Inflammatory macrophage treated with lipopolysaccharide for 1 hour (primary cell): ENCODE measurements around the gene TDRD6.
A peak's percentile ranks its signal among the peaks of the same experiment; 100 is the strongest.

ENCODE experiments used
- DNase-seq, 2 donors: peaks; one replicate each; pipeline ENCODE4 v3.0.0-alpha.2; 2020 to 2022

The TDRD6 gene

DNA sequence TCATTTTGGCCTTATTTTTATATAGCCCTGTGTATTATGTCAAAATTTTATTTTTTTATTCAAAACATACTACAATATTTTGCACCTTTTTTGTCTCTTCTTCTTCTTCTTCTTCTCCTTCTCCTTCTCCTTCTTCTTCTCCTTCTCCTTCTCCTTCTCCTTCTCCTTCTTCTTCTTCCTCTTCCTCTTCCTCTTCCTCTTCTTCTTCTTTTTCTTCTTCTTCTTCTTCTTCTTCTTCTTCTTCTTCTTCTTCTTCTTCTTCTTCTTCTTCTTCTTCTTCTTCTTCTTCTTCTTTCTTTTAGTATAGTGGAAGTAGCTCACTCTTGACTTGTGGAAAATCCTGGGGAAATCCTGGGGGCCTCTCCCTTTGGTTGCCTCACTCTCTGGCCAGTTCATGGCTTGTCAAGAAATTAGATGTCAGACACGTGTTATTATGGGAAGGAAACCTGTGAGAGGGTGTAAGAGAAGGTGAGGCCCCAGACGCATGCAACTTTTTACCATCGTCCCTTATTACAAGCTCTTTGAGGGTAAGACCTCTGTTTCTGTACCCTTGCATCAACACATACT, 56.6 kb downstream of the TDRD6 start:
- DNase-seq = peak; percentile 73 to 79

GRCh38 chr6:46745973-46746372, 58.3 kb downstream of the TDRD6 start:
- DNase-seq = no peak

GRCh38 chr6:46746696-46747095, 59.0 kb downstream of the TDRD6 start, which contains the start of gene ANKRD66:
TSS of gene ANKRD66 (plus strand) at chr6:46746933. CDS start at chr6:46751949, 5,016 bp downstream.
- DNase-seq = no peak

GRCh38 chr6:46748940-46749503, 61.3 kb downstream of the TDRD6 start:
- no peak for DNase-seq

- DNase-seq = no peak
Measured at GRCh38 chr6:46749731-46750130, 62.0 kb downstream of the TDRD6 start.

DNA sequence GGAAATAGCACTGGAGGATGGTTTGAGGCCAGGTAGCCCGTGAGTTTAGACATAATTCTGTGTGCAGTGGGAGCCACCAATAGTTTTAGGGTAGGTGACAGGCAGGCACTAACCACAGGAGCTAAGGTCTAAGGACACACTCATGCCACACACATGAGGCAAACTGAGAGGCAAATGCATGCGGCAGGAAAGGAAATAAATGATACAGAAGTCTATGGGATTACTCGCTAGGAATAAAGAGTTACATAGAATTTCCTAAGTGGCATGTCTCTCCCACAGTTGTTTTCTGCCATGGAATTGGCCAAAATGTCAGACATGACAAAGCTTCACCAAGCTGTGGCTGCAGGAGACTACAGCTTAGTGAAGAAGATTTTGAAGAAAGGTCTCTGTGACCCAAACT, 64.0 kb downstream of the TDRD6 start:
- DNase-seq = no peak
